DMS 273 (cell line): ENCODE results near the gene IGF2R.
"Not testable (repeated sequence)": the region's sequence is repeated elsewhere in the genome, so short reads cannot be mapped to it uniquely, and the experiment has no call there.

Experiments used
- DNase-seq: peaks from one replicate; lab custom pipeline; 2025; ENCODE audit not compliant: unreplicated experiment; lab: John Stamatoyannopoulos, UW

The IGF2R gene

GRCh38 chr6:160134337-160134751, 165.5 kb downstream of the IGF2R start:
- not testable (repeated sequence) for DNase-seq

- DNase-seq = no peak
Observed at GRCh38 chr6:160134779-160135547, 166.1 kb downstream of the IGF2R start.

- DNase-seq = no peak
Observed at GRCh38 chr6:160135907-160136655, 167.2 kb downstream of the IGF2R start.

GRCh38 chr6:160137130-160137988, 168.5 kb downstream of the IGF2R start:
- DNase-seq = no peak

- peak; percentile 75 for DNase-seq
Observed at GRCh38 chr6:160137989-160138835, 169.3 kb downstream of the IGF2R start.

GRCh38 chr6:160138839-160139419, 170.0 kb downstream of the IGF2R start:
- no peak for DNase-seq

GRCh38 chr6:160139420-160139851, 170.6 kb downstream of the IGF2R start:
- no peak for DNase-seq

GRCh38 chr6:160140493-160140892, 171.6 kb downstream of the IGF2R start:
- not testable (repeated sequence) for DNase-seq

- peak; percentile 17 for DNase-seq
Observed at GRCh38 chr6:160141001-160141726, 172.3 kb downstream of the IGF2R start.

GRCh38 chr6:160142115-160142715, 173.3 kb downstream of the IGF2R start:
- no peak for DNase-seq

- no peak for DNase-seq
Observed at GRCh38 chr6:160146454-160147145, 177.7 kb downstream of the IGF2R start.

GRCh38 chr6:160147146-160147536, 178.3 kb downstream of the IGF2R start:
- DNase-seq = no peak

- DNase-seq = no peak
Observed at GRCh38 chr6:160154471-160154870, 185.6 kb downstream of the IGF2R start.

GRCh38 chr6:160156842-160157241, 188.0 kb downstream of the IGF2R start:
- no peak for DNase-seq

- DNase-seq = peak; percentile 38
Observed at GRCh38 chr6:160160450-160160849, 191.6 kb downstream of the IGF2R start.
